HG02642 (cell line): ENCODE results near the gene PRKCA.

Experiments
- ATAC-seq: cut with Tn5 transposase; IDR thresholded peaks from one replicate; pipeline ENCODE4 v1.9.1; 2021; ENCODE audit warnings: mild to moderate bottlenecking; ENCODE audit not compliant: unreplicated experiment, poor library complexity

Gene PRKCA

GRCh38 chr17:66858226-66859083, 556.0 kb downstream of the PRKCA start:
- ATAC-seq = no peak

- ATAC-seq = no peak
These were observed 556.9 kb downstream of the PRKCA start for GRCh38 chr17:66859353-66859752.

GRCh38 chr17:66860204-66860603, 557.8 kb downstream of the PRKCA start:
- ATAC-seq = no peak
